Lung (tissue), 12 donors: ENCODE data around the gene PPFIA3. TPM values are rescaled to one million over a fixed set of nuclear protein-coding genes. Genes with fewer than 3 reads are reported as not detected.

Source experiments
- ATAC-seq: fragments of 200-7000 bp; cut with Tn5 transposase; one replicate; pipeline ENCODE4 v1.9.1; 2020; ENCODE audit warnings: moderate number of reproducible peaks; ENCODE audit not compliant: insufficient read depth, low FRiP score
- DNase-seq, 3 donors: peaks; one replicate each; pipeline ENCODE4 v3.0.0-alpha.2; 2013 to 2017
- H3K27ac ChIP-seq, 2 donors: one replicate each; pipeline ENCODE4 v1.5.1; 2013; ENCODE audit warnings: mild to moderate bottlenecking in 2 of 2, moderate library complexity in 2 of 2, control low read depth in 1 of 2, inconsistent platforms in 1 of 2, low read depth in 1 of 2, low read length in 1 of 2
- H3K27me3 ChIP-seq, 3 donors: one replicate each; pipeline ENCODE4 v1.5.1; 2013; ENCODE audit warnings: low read length in 2 of 3; ENCODE audit not compliant: control insufficient read depth in 3 of 3, insufficient read depth in 3 of 3
- H3K36me3 ChIP-seq, 4 donors: one replicate each; pipeline ENCODE4 v1.5.1; 2013; ENCODE audit warnings: low read length in 4 of 4, mild to moderate bottlenecking in 1 of 4, moderate library complexity in 1 of 4; ENCODE audit not compliant: control insufficient read depth in 4 of 4, insufficient read depth in 4 of 4
- H3K4me1 ChIP-seq, 5 donors: one replicate each; pipeline ENCODE4 v1.5.1; 2013; ENCODE audit warnings: low read length in 5 of 5, mild to moderate bottlenecking in 2 of 5, moderate library complexity in 1 of 5; ENCODE audit not compliant: control insufficient read depth in 5 of 5, insufficient read depth in 5 of 5
- H3K4me3 ChIP-seq: one replicate; pipeline ENCODE4 v1.5.1; 2013; ENCODE audit warnings: mild to moderate bottlenecking, control low read depth, moderate library complexity
- H3K9ac ChIP-seq, 2 donors: one replicate each; pipeline ENCODE4 v1.5.1; 2013; ENCODE audit warnings: low read length in 2 of 2, control low read depth in 1 of 2; ENCODE audit not compliant: insufficient read depth in 1 of 2
- H3K9me3 ChIP-seq, 4 donors: one replicate each; pipeline ENCODE4 v1.5.1; 2013; ENCODE audit warnings: low read length in 3 of 4, mild to moderate bottlenecking in 1 of 4, moderate library complexity in 1 of 4; ENCODE audit not compliant: control insufficient read depth in 4 of 4, insufficient read depth in 3 of 4
- WGBS, 2 donors: extraction: QIAGEN DNeasy Blood & Tissue Kit; methylation state at CpG; one replicate each; pipeline ENCODE4 v1.1.7; 2013; 5-methylcytosine and 5-hydroxymethylcytosine counted together
- polyA plus RNA-seq, 2 donors: library from polyadenylated mRNA; stranded (reverse); fragments of 200-250 nt; gene quantifications; one replicate each; pipeline ENCODE4 v1.2.1, GENCODE V29; 2013
- total RNA-seq, 2 donors: library from RNA; depleted of rRNA in 1 of 2; stranded (reverse); fragments of >200 nt in 1 of 2; gene quantifications; one replicate each; pipeline ENCODE4 v1.2.1, GENCODE V29; 2014 to 2021
- TF ChIP-seq, protein P1 (sequence below): IDR thresholded peaks from 2 replicates; pipeline ENCODE4 v1.5.1; 2012; ENCODE audit warnings: mild to moderate bottlenecking; ENCODE audit errors: control extremely low read depth, extremely low read depth
- donor health status: control.
- donor health status: control.
- donor health status: Bipolar disorder and iron deficiency.
- donor health status: healthy.
- donor health status: DM: yes; HTN: yes; CAD: no.

The PPFIA3 gene
- total and polyA plus RNA-seq, 4 donors: 3.0 to 10.6 (median 8.6) TPM

DNA sequence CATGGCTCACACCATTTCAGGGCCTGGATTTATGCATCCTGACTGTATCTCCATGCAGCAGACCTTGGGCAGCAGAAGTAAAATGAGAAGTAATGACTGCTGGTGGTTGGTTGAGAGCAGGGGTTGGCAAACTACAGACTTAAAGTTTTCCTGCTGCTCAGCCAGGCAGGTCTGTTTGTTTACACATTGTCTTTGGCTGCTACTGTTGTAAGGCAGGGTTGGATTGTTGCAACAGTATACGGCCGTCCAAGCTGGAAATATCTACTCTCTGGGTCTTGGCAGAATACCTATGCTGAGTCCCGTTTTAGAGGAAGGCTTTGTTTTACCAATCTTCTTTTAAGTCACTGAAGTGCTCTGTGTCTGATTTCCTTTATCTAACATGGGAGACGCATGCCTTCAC, 20.5 kb upstream of the PPFIA3 start:
- DNase-seq: no peak
- TF ChIP-seq, protein P1, sequence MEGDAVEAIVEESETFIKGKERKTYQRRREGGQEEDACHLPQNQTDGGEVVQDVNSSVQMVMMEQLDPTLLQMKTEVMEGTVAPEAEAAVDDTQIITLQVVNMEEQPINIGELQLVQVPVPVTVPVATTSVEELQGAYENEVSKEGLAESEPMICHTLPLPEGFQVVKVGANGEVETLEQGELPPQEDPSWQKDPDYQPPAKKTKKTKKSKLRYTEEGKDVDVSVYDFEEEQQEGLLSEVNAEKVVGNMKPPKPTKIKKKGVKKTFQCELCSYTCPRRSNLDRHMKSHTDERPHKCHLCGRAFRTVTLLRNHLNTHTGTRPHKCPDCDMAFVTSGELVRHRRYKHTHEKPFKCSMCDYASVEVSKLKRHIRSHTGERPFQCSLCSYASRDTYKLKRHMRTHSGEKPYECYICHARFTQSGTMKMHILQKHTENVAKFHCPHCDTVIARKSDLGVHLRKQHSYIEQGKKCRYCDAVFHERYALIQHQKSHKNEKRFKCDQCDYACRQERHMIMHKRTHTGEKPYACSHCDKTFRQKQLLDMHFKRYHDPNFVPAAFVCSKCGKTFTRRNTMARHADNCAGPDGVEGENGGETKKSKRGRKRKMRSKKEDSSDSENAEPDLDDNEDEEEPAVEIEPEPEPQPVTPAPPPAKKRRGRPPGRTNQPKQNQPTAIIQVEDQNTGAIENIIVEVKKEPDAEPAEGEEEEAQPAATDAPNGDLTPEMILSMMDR: no peak
- Histone ChIP-seq H3K27me3 (no peaks in the 10 kb centered on the region), H3K9me3 (no peaks in the 10 kb centered on the region), H3K36me3 (peaks cover 16 to 71% (median 49%) of the 10 kb centered on the region in 4 donors), H3K9ac (no peak overlapping the region), H3K27ac (no peak overlapping the region), H3K4me1 (no peaks in the 10 kb centered on the region), H3K4me3 (no peak overlapping the region)
- 67 to 86% methylated on average over 4 of the region's 4 CpGs for WGBS, 2 donors
- no peak for ATAC-seq

DNA sequence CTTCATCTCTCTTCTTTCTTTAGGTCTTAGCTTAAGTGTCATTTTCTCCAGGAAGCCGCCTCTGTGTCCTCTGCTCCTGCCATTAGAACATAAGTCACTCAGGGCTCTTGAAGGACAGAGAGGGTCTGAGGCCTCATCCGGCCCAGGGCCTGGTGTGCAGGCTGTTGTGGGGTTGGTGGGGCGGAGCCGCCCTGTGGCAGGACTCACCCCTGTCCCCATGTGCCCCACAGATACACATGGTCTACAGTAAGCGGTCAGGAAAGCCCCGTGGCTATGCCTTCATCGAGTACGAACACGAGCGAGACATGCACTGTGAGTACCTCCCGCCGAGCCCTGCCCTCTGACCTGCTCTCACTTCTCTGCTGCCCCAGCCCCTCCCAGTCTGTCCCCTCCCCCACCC, 18.2 kb upstream of the PPFIA3 start:
- DNase-seq (no peak), ATAC-seq (no peak)
- 88 to 95% methylated on average over 7 to 12 of the region's 12 CpGs for WGBS, 2 donors
- Histone ChIP-seq H3K27me3 (no peaks in the 10 kb centered on the region), H3K9ac (no peak overlapping the region), H3K4me1 (no peaks in the 10 kb centered on the region), H3K4me3 (no peak overlapping the region), H3K9me3 (no peaks in the 10 kb centered on the region), H3K27ac (no peak overlapping the region), H3K36me3 (peaks cover 16 to 78% (median 56%) of the 10 kb centered on the region in 4 donors)
- TF ChIP-seq, protein P1: no peak

DNA sequence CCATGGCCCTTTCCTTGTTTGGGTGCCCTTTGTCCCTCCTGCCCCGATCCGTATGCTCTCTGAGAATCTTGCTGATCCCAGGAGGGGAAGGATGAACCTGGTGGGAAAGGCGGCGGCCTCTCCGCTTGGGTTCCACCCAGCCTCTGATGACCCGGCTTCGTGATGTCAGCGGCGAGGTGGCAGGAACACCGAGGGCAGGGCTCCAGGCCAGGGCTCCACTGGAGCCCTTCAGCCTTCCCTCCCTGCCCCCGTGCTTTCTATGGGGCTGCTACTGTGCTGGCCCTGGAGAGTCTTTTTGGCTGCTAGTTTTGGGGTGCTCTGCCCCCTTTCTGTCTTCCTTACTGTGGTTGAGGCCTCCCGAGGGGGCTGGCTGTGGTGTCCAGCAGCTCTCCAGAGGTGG, 17.0 kb upstream of the PPFIA3 start:
- ATAC-seq: no peak
- TF ChIP-seq, protein P1: no peak
- H3K36me3 ChIP-seq: peaks cover 20 to 84% (median 62%) of the 10 kb centered on the region in 4 donors

More for the DNA sequence above, 17.0 kb upstream of the PPFIA3 start:
- H3K27me3 ChIP-seq: no peaks in the 10 kb centered on the region
- 89 to 92% methylated on average over 11 to 12 of the region's 12 CpGs for WGBS, 2 donors
- no peaks in the 10 kb centered on the region for H3K4me1 ChIP-seq
- no peak overlapping the region for H3K4me3 ChIP-seq
- H3K9ac ChIP-seq: no peak overlapping the region
- DNase-seq: no peak
- H3K9me3 ChIP-seq: no peaks in the 10 kb centered on the region
- H3K27ac ChIP-seq: no peak overlapping the region
